GM21381 (cell line): ENCODE data around the gene IPO9.
"Not testable (repeated sequence)": the region's sequence is repeated elsewhere in the genome, so short reads cannot be mapped to it uniquely, and the experiment has no call there.

Experiments
- ATAC-seq: cut with Tn5 transposase; IDR thresholded peaks from one replicate; pipeline ENCODE4 v1.9.1; 2021; ENCODE audit warnings: mild to moderate bottlenecking, moderate library complexity; ENCODE audit not compliant: unreplicated experiment

IPO9 gene

GRCh38 chr1:201845331-201846083 is 16.6 kb downstream of the IPO9 start:
- ATAC-seq = no peak

- no peak for ATAC-seq
These were observed 18.2 kb downstream of the IPO9 start for GRCh38 chr1:201847150-201847549.

- ATAC-seq = no peak
These were observed 19.3 kb downstream of the IPO9 start for GRCh38 chr1:201848230-201848629.

- ATAC-seq = no peak
These were observed 20.6 kb downstream of the IPO9 start for GRCh38 chr1:201849372-201850052.

- no peak for ATAC-seq
These were observed 21.1 kb downstream of the IPO9 start for GRCh38 chr1:201850053-201850397.

GRCh38 chr1:201851949-201852348 is 23.0 kb downstream of the IPO9 start:
- ATAC-seq = no peak

GRCh38 chr1:201856722-201857121 is 27.8 kb downstream of the IPO9 start:
- not testable (repeated sequence) for ATAC-seq

GRCh38 chr1:201859424-201859823 is 30.5 kb downstream of the IPO9 start:
- no peak for ATAC-seq

- ATAC-seq = no peak
These were observed 32.5 kb downstream of the IPO9 start for GRCh38 chr1:201861448-201861847.

- ATAC-seq = no peak
These were observed 41.4 kb downstream of the IPO9 start for GRCh38 chr1:201870397-201870796.

GRCh38 chr1:201874672-201875071 is 45.7 kb downstream of the IPO9 start:
- no peak for ATAC-seq

- ATAC-seq = no peak
These were observed 47.3 kb downstream of the IPO9 start for GRCh38 chr1:201876148-201876818.

GRCh38 chr1:201877877-201878401 is 49.0 kb downstream of the IPO9 start:
- no peak for ATAC-seq

- ATAC-seq = no peak
These were observed 52.1 kb downstream of the IPO9 start for GRCh38 chr1:201880928-201881571.

GRCh38 chr1:201881617-201882016 is 52.7 kb downstream of the IPO9 start:
- no peak for ATAC-seq

GRCh38 chr1:201882665-201883132 is 53.7 kb downstream of the IPO9 start:
- no peak for ATAC-seq

GRCh38 chr1:201883266-201883665 is 54.3 kb downstream of the IPO9 start:
- ATAC-seq = no peak

GRCh38 chr1:201883786-201884185 is 54.8 kb downstream of the IPO9 start:
- no peak for ATAC-seq

GRCh38 chr1:201884425-201884824 is 55.5 kb downstream of the IPO9 start:
- no peak for ATAC-seq

GRCh38 chr1:201885531-201886075 is 56.6 kb downstream of the IPO9 start:
- no peak for ATAC-seq
